Mesendoderm (in vitro differentiated cells): Measurements from ENCODE around the gene NANOGP8.

Experiments used
- DNase-seq: peaks from one replicate; pipeline ENCODE4 v3.0.0; 2013
- H2AK5ac ChIP-seq: 2 replicates; pipeline ENCODE4 v1.6.1; 2013; ENCODE audit warnings: low read length, inconsistent platforms
- H2BK120ac ChIP-seq: 2 replicates; pipeline ENCODE4 v1.6.1; 2013; ENCODE audit warnings: low read depth, mild to moderate bottlenecking, low read length, moderate library complexity, mixed read lengths
- H2BK15ac ChIP-seq: replicated peaks from 2 replicates; pipeline ENCODE4 v1.6.1; 2013; ENCODE audit warnings: low read depth, mild to moderate bottlenecking, moderate library complexity
- H2BK5ac ChIP-seq: 2 replicates; pipeline ENCODE4 v1.6.1; 2013; ENCODE audit warnings: low read length, inconsistent platforms
- H3K18ac ChIP-seq: 2 replicates; pipeline ENCODE4 v1.6.1; 2013; ENCODE audit warnings: mild to moderate bottlenecking, low read length, mixed read lengths
- H3K23ac ChIP-seq: one replicate; pipeline ENCODE4 v1.6.1; 2013; ENCODE audit warnings: low read length
- H3K27ac ChIP-seq: 2 replicates; pipeline ENCODE4 v1.5.1; 2013; ENCODE audit warnings: low read depth, mild to moderate bottlenecking, inconsistent platforms, low read length, moderate library complexity
- H3K27me3 ChIP-seq: 2 replicates; pipeline ENCODE4 v1.6.1; 2013; ENCODE audit warnings: low read length, control low read depth, mild to moderate bottlenecking, inconsistent platforms; ENCODE audit not compliant: insufficient read depth, poor library complexity
- H3K36me3 ChIP-seq: 2 replicates; pipeline ENCODE4 v1.6.1; 2013; ENCODE audit warnings: low read length, inconsistent platforms; ENCODE audit not compliant: control insufficient read depth, insufficient read depth
- H3K4ac ChIP-seq: one replicate; pipeline ENCODE4 v1.6.1; 2013; ENCODE audit warnings: low read depth, mild to moderate bottlenecking, low read length, moderate library complexity
- H3K4me1 ChIP-seq: 2 replicates; pipeline ENCODE4 v1.6.1; 2013; ENCODE audit warnings: low read depth, low read length, inconsistent platforms; ENCODE audit not compliant: control insufficient read depth
- H3K4me2 ChIP-seq: 2 replicates; pipeline ENCODE4 v1.6.1; 2013; ENCODE audit warnings: low read length
- H3K4me3 ChIP-seq: 2 replicates; pipeline ENCODE4 v1.5.1; 2013; ENCODE audit warnings: mild to moderate bottlenecking, low read length
- H3K56ac ChIP-seq: one replicate; pipeline ENCODE4 v1.6.1; 2013; ENCODE audit warnings: low read length
- H3K79me1 ChIP-seq: 2 replicates; pipeline ENCODE4 v1.6.1; 2013; ENCODE audit warnings: low read length, inconsistent platforms
- H3K79me2 ChIP-seq: 2 replicates; pipeline ENCODE4 v1.6.1; 2013; ENCODE audit warnings: mild to moderate bottlenecking, low read length; ENCODE audit not compliant: control insufficient read depth, insufficient read depth
- H3K9ac ChIP-seq: 2 replicates; pipeline ENCODE4 v1.6.1; 2013; ENCODE audit warnings: low read length, inconsistent platforms
- H4K5ac ChIP-seq: one replicate; pipeline ENCODE4 v1.6.1; 2013; ENCODE audit warnings: low read length
- H4K8ac ChIP-seq: one replicate; pipeline ENCODE4 v1.6.1; 2013; ENCODE audit warnings: low read depth, mild to moderate bottlenecking, control low read depth, low read length, moderate library complexity
- WGBS: extraction: QIAGEN DNeasy Blood & Tissue Kit; methylation state at CpG from one replicate; pipeline ENCODE4 v1.1.7; 2013; ENCODE audit warnings: low lambda C conversion rate, missing lambda C conversion rate; ENCODE audit not compliant: insufficient coverage; ENCODE audit errors: extremely low coverage; 5-methylcytosine and 5-hydroxymethylcytosine counted together

The NANOGP8 gene

GRCh38 chr15:35123743-35124142, 38.6 kb upstream of the NANOGP8 start:
- no peak overlapping the region for H3K4me2 ChIP-seq
- H3K79me1 ChIP-seq: no peaks in the 10 kb centered on the region
- H3K79me2 ChIP-seq: no peaks in the 10 kb centered on the region
- H4K8ac ChIP-seq: no peak overlapping the region
- no peak overlapping the region for H3K4ac ChIP-seq
- no peaks in the 10 kb centered on the region for H3K4me1 ChIP-seq
- DNase-seq: no peak
- H3K56ac ChIP-seq: no peak overlapping the region
- H2BK15ac ChIP-seq: no peak overlapping the region
- H3K27ac ChIP-seq: no peak overlapping the region
- no peak overlapping the region for H3K23ac ChIP-seq
- H2BK5ac ChIP-seq: no peak overlapping the region
- no peaks in the 10 kb centered on the region for H3K36me3 ChIP-seq
- no peak overlapping the region for H4K5ac ChIP-seq
- no peak overlapping the region for H3K9ac ChIP-seq
- no peak overlapping the region for H3K18ac ChIP-seq
- no peaks in the 10 kb centered on the region for H3K27me3 ChIP-seq
- H2AK5ac ChIP-seq: no peak overlapping the region
- H2BK120ac ChIP-seq: no peak overlapping the region
- H3K4me3 ChIP-seq: no peak overlapping the region

GRCh38 chr15:35121611-35122359, 36.7 kb upstream of the NANOGP8 start:
- DNase-seq: no peak
- H3K36me3 ChIP-seq: no peaks in the 10 kb centered on the region
- no peak overlapping the region for H3K18ac ChIP-seq
- no peaks in the 10 kb centered on the region for H3K79me1 ChIP-seq
- no peaks in the 10 kb centered on the region for H3K27me3 ChIP-seq
- no peaks in the 10 kb centered on the region for H3K79me2 ChIP-seq
- no peak overlapping the region for H2BK120ac ChIP-seq
- no peak overlapping the region for H2AK5ac ChIP-seq
- no peak overlapping the region for H3K4me2 ChIP-seq
- no peak overlapping the region for H3K4me3 ChIP-seq
- no peak overlapping the region for H3K4ac ChIP-seq
- no CpG with 5 or more reads among the region's 47 CpGs for WGBS
- no peak overlapping the region for H2BK15ac ChIP-seq
- H4K8ac ChIP-seq: no peak overlapping the region
- H2BK5ac ChIP-seq: no peak overlapping the region
- H3K4me1 ChIP-seq: no peaks in the 10 kb centered on the region
- no peak overlapping the region for H3K27ac ChIP-seq
- no peak overlapping the region for H4K5ac ChIP-seq
- no peak overlapping the region for H3K9ac ChIP-seq
- no peak overlapping the region for H3K23ac ChIP-seq
- H3K56ac ChIP-seq: no peak overlapping the region

- H3K79me1 ChIP-seq: no peaks in the 10 kb centered on the region
- H3K56ac ChIP-seq: no peak overlapping the region
- H3K27me3 ChIP-seq: no peaks in the 10 kb centered on the region
- no peak overlapping the region for H2BK15ac ChIP-seq
- no peak overlapping the region for H2AK5ac ChIP-seq
- no peak overlapping the region for H4K5ac ChIP-seq
- no peak overlapping the region for H3K9ac ChIP-seq
- H3K36me3 ChIP-seq: no peaks in the 10 kb centered on the region
- H3K18ac ChIP-seq: no peak overlapping the region
- no peak overlapping the region for H2BK120ac ChIP-seq
- no peak overlapping the region for H3K4ac ChIP-seq
- H3K27ac ChIP-seq: no peak overlapping the region
- no peak overlapping the region for H3K23ac ChIP-seq
- no peaks in the 10 kb centered on the region for H3K79me2 ChIP-seq
- no peak for DNase-seq
- WGBS: no CpG with 5 or more reads among the region's 6 CpGs
- H3K4me3 ChIP-seq: no peak overlapping the region
- H3K4me2 ChIP-seq: no peak overlapping the region
- H3K4me1 ChIP-seq: no peaks in the 10 kb centered on the region
- no peak overlapping the region for H2BK5ac ChIP-seq
- no peak overlapping the region for H4K8ac ChIP-seq
These were observed 35.1 kb upstream of the NANOGP8 start for GRCh38 chr15:35120173-35120572.

- Histone ChIP-seq H4K5ac (no peak overlapping the region), H3K4me1 (no peaks in the 10 kb centered on the region), H3K18ac (no peak overlapping the region), H3K79me2 (no peaks in the 10 kb centered on the region), H3K56ac (no peak overlapping the region), H3K27ac (no peak overlapping the region), H2AK5ac (no peak overlapping the region), H3K4me2 (no peak overlapping the region), H3K4ac (no peak overlapping the region), H2BK15ac (no peak overlapping the region), H3K23ac (no peak overlapping the region), H2BK5ac (no peak overlapping the region), H3K9ac (no peak overlapping the region), H3K4me3 (no peak overlapping the region), H4K8ac (no peak overlapping the region), H3K27me3 (no peaks in the 10 kb centered on the region), H3K36me3 (no peaks in the 10 kb centered on the region), H3K79me1 (no peaks in the 10 kb centered on the region), H2BK120ac (no peak overlapping the region)
- no CpG with 5 or more reads among the region's 2 CpGs for whole genome bisulfite sequencing
- DNase-seq: no peak
These were observed 33.9 kb upstream of the NANOGP8 start for GRCh38 chr15:35118960-35119359.

- Histone ChIP-seq H2BK15ac (no peak overlapping the region), H3K79me1 (no peaks in the 10 kb centered on the region), H3K4ac (no peak overlapping the region), H2AK5ac (no peak overlapping the region), H4K5ac (no peak overlapping the region), H3K4me2 (no peak overlapping the region), H3K27me3 (no peaks in the 10 kb centered on the region), H3K4me3 (no peak overlapping the region), H3K18ac (no peak overlapping the region), H3K56ac (no peak overlapping the region), H2BK120ac (no peak overlapping the region), H3K27ac (no peak overlapping the region), H3K9ac (no peak overlapping the region), H3K4me1 (no peaks in the 10 kb centered on the region), H4K8ac (no peak overlapping the region), H3K23ac (no peak overlapping the region), H2BK5ac (no peak overlapping the region), H3K79me2 (no peaks in the 10 kb centered on the region), H3K36me3 (no peaks in the 10 kb centered on the region)
- DNase-seq: no peak
- no CpG with 5 or more reads among the region's 2 CpGs for WGBS
These were observed 32.6 kb upstream of the NANOGP8 start for GRCh38 chr15:35117543-35118265.
